ENCODE data around the gene RIGI. TPM values are rescaled to one million over a fixed set of nuclear protein-coding genes. Genes with fewer than 3 reads are reported as not detected.
"Not testable (repeated sequence)": the region's sequence is repeated elsewhere in the genome, so short reads cannot be mapped to it uniquely, and the experiment has no call there.

RIGI gene
- total and polyA plus RNA-seq, 12 donors, result 1.5 to 15.2 (median 4.6) TPM

- Histone ChIP-seq H3K36me3 (peaks cover 0 to 9% (median 0%) of the 10 kb centered on the region in 9 donors), H3K4me3 (no peak overlapping the region), H3K4me1 (no peaks in the 10 kb centered on the region), H3K27me3 (no peaks in the 10 kb centered on the region), H3K27ac (no peak overlapping the region), H3K9me3 (peaks cover 0 to 12% (median 0%) of the 10 kb centered on the region in 11 donors)
- ATAC-seq (no peak), DNase-seq (no peak)
- intact Hi-C loops (cut with DNase I), result no loop called here
- TF ChIP-seq CTCF (IDR thresholded peaks at IDR 0.05), result no peak
- WGBS, 2 donors, result 95 to 96% methylated on average over 6 of the region's 6 CpGs
Observed at GRCh38 chr9:32533336-32533735, 7.3 kb upstream of the RIGI start.

GRCh38 chr9:32526707-32527048, 682 bp upstream of the RIGI start:
- intact Hi-C loops (cut with DNase I), result loop anchor here in 7 of 10 donors (1.0 to 10.0 kb wide), 9 partner anchors 24 to 148 kb away; partner anchors contain the start of genes ACO1 (in 3 of the 7) and NDUFB6 (in 2 of the 7)
- Histone ChIP-seq H3K9me3 (peaks cover 0 to 12% (median 0%) of the 10 kb centered on the region in 11 donors), H3K4me3 (peak overlapping the region; percentile 39 to 91 (median 68)), H3K27me3 (no peaks in the 10 kb centered on the region), H3K36me3 (no peaks in the 10 kb centered on the region), H3K27ac (peak overlapping the region; percentile 41 to 92 (median 84)), H3K4me1 (peaks cover 4 to 41% (median 33%) of the 10 kb centered on the region in 9 donors)
- DNase-seq, result no peak
- no peak for TF ChIP-seq CTCF (IDR thresholded peaks at IDR 0.05)
- 12 to 16% methylated on average over 2 of the region's 2 CpGs for WGBS, 2 donors
- no peak for ATAC-seq

GRCh38 chr9:32525709-32526030, 326 bp downstream of the RIGI start:
- H3K27ac ChIP-seq, result peak overlapping the region; percentile 41 to 92 (median 84)
- peak overlapping the region; percentile 39 to 91 (median 68) for H3K4me3 ChIP-seq
- WGBS, 2 donors, result 2 to 4% methylated on average over 4 of the region's 4 CpGs
- ATAC-seq, result peak in 2 of 8 donors; percentile 7 to 24
- no peak for DNase-seq
- intact Hi-C loops (cut with DNase I), result loop anchor here in 7 of 10 donors (1.0 to 10.0 kb wide), 9 partner anchors 25 to 147 kb away; partner anchors contain the start of genes ACO1 (in 3 of the 7) and NDUFB6 (in 2 of the 7)
- no peak for TF ChIP-seq CTCF (IDR thresholded peaks at IDR 0.05)
- peaks cover 0 to 3% (median 0%) of the 10 kb centered on the region in 11 donors for H3K9me3 ChIP-seq
- peaks cover 4 to 41% (median 33%) of the 10 kb centered on the region in 9 donors for H3K4me1 ChIP-seq
- no peaks in the 10 kb centered on the region for H3K27me3 ChIP-seq
- H3K36me3 ChIP-seq, result no peaks in the 10 kb centered on the region

- Histone ChIP-seq H3K4me1 (peaks cover 4 to 42% (median 33%) of the 10 kb centered on the region in 9 donors), H3K27ac (peak overlapping the region in 9 of 10 donors; percentile 69 to 92 (median 85)), H3K27me3 (no peaks in the 10 kb centered on the region), H3K9me3 (no peaks in the 10 kb centered on the region), H3K4me3 (peak overlapping the region; percentile 39 to 91 (median 68)), H3K36me3 (peaks cover 0 to 3% (median 0%) of the 10 kb centered on the region in 9 donors)
- intact Hi-C loops (cut with DNase I), result loop anchor here in 5 of 10 donors (5.0 to 10.0 kb wide), 5 partner anchors 33 to 143 kb away; partner anchors contain the start of genes ACO1 (in 3 of the 5) and NDUFB6 (in 2 of the 5)
- no peak for DNase-seq
- WGBS, 2 donors, result 39 to 45% methylated on average over 22 of the region's 22 CpGs
- no peak for TF ChIP-seq CTCF (IDR thresholded peaks at IDR 0.05)
- peak; percentile 6 to 52 (median 26) for ATAC-seq
Observed at GRCh38 chr9:32524892-32525708, 896 bp downstream of the RIGI start.

GRCh38 chr9:32524558-32524891, 1.5 kb downstream of the RIGI start:
- Histone ChIP-seq H3K27ac (peak overlapping the region in 7 of 10 donors; percentile 69 to 92 (median 85)), H3K4me1 (peaks cover 4 to 43% (median 33%) of the 10 kb centered on the region in 9 donors), H3K4me3 (peak overlapping the region in 9 of 10 donors; percentile 46 to 91 (median 70))
- DNase-seq, H3K27me3 ChIP-seq, H3K36me3 ChIP-seq, H3K9me3 ChIP-seq: not testable (repeated sequence)
- 85 to 87% methylated on average over 11 of the region's 11 CpGs for WGBS, 2 donors
- peak in 1 of 8 donors; percentile 10 for ATAC-seq
- intact Hi-C loops (cut with DNase I), result loop anchor here in 4 of 10 donors (10.0 kb wide), 3 partner anchors 50 to 140 kb away; partner anchors contain the start of genes NDUFB6 (in 2 of the 4) and ACO1 (in 1 of the 4)

All from heart right ventricle (tissue), 16 donors.